MM.1S (cell line): ENCODE results near the gene PGLYRP1.

ENCODE experiments used
- CTCF ChIP-seq: fragments of 300-600 bp; sonication (generic); IDR thresholded peaks from 2 replicates; pipeline ENCODE4 v1.5.1; 2016; ENCODE audit warnings: antibody characterized with exemption, low read length, mixed read lengths
- EZH2 ChIP-seq: fragments of 300-600 bp; sonication (generic); optimal IDR thresholded peaks from 2 replicates; pipeline ENCODE3; 2017; ENCODE audit warnings: low read depth, mild to moderate bottlenecking, antibody characterized with exemption, low read length, mixed read lengths
- EZH2phosphoT487 ChIP-seq: fragments of 300-600 bp; sonication (generic); IDR thresholded peaks from 2 replicates; pipeline ENCODE4 v1.6.1; 2018; ENCODE audit warnings: antibody characterized with exemption, low read length

DNA sequence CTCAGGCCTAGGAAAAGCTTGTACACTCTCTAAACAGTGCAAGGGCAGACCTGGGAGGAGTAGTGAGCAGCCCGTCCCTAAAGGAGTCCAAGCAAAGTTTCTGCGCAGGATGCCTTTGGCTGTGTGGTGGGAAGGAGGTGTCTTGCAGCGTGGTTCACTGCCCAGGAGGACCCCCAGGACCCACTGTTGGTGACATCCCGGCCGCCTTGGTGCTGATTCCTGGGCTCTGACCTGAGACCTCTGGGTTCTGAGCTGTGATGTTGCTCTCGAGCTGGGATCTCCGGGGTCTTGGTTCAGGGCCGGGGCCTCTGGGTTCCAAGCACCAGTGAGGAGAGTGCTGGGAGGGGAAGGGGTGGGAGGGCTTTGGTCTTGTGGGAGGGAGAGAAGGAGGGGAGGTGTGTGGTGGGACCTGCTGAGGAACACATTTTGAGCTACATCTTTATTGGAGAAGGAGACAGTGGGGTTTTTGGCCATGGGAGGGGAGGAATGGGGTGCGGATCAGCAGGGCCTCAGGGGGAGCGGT is 4.1 kb downstream of the PGLYRP1 start:
- TF ChIP-seq CTCF (no peak), EZH2phosphoT487 (no peak), EZH2 (no peak)
